Activated T-helper 17 cell treated with anti-CD3 and anti-CD28 coated beads, Interleukin-2, amount 50 U/mL, for 72 hours (primary cell): ENCODE data around the gene TBX1. TPM values are rescaled to one million over a fixed set of nuclear protein-coding genes. Genes with fewer than 3 reads are reported as not detected.
"Not testable (repeated sequence)": the region's sequence is repeated elsewhere in the genome, so short reads cannot be mapped to it uniquely, and the experiment has no call there.

ENCODE experiments used
- ATAC-seq: fragments of 150-1000 bp; cut with Tn5 transposase; replicated peaks from 2 replicates; pipeline ENCODE4 v1.10.0; 2021; ENCODE audit warnings: mild to moderate bottlenecking, moderate library complexity
- H3K27ac Mint-ChIP-seq: one replicate; pipeline ENCODE4 v1.8.0; 2022; ENCODE audit warnings: mixed read lengths
- H3K27me3 Mint-ChIP-seq: one replicate; pipeline ENCODE4 v1.8.0; 2022; ENCODE audit warnings: mixed read lengths
- H3K36me3 Mint-ChIP-seq: one replicate; pipeline ENCODE4 v1.8.0; 2022; ENCODE audit warnings: low read depth, mild to moderate bottlenecking, mixed read lengths
- H3K4me1 Mint-ChIP-seq: one replicate; pipeline ENCODE4 v1.8.0; 2022; ENCODE audit warnings: mixed read lengths
- H3K4me3 Mint-ChIP-seq: one replicate; pipeline ENCODE4 v1.8.0; 2022; ENCODE audit warnings: mild to moderate bottlenecking, mixed read lengths
- H3K9me3 Mint-ChIP-seq: one replicate; pipeline ENCODE4 v1.8.0; 2022; ENCODE audit warnings: mixed read lengths
- total RNA-seq, 2 donors: library from RNA; stranded (reverse); gene quantifications; one replicate each; pipeline ENCODE4 v1.2.3, GENCODE V29; 2022

Gene TBX1
- total RNA-seq, 2 donors from 2014 or later = not detected

DNA sequence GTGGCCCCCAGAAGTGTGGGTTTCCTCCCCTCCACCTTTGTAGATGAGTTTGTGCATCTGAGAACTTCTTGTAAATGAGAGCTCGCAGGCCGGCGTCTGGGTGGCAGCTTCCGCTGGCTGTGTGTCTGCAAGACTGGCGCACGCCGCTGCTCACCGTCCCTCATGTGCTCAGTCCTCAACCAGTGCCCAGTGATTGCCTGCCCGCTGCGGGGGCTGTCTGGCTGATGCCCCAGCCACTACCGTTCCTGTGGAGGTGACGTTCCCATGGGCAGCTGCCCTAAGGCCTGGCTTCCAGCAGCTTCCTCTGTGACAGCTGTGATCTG is 8.8 kb downstream of the TBX1 start:
- no peaks in the 10 kb centered on the region for H3K9me3 Mint-ChIP-seq
- no peak for ATAC-seq
- H3K4me3 Mint-ChIP-seq = no peak overlapping the region
- H3K36me3 Mint-ChIP-seq = no peaks in the 10 kb centered on the region
- H3K27me3 Mint-ChIP-seq = peaks cover 46% of the 10 kb centered on the region
- no peaks in the 10 kb centered on the region for H3K4me1 Mint-ChIP-seq
- no peak overlapping the region for H3K27ac Mint-ChIP-seq

DNA sequence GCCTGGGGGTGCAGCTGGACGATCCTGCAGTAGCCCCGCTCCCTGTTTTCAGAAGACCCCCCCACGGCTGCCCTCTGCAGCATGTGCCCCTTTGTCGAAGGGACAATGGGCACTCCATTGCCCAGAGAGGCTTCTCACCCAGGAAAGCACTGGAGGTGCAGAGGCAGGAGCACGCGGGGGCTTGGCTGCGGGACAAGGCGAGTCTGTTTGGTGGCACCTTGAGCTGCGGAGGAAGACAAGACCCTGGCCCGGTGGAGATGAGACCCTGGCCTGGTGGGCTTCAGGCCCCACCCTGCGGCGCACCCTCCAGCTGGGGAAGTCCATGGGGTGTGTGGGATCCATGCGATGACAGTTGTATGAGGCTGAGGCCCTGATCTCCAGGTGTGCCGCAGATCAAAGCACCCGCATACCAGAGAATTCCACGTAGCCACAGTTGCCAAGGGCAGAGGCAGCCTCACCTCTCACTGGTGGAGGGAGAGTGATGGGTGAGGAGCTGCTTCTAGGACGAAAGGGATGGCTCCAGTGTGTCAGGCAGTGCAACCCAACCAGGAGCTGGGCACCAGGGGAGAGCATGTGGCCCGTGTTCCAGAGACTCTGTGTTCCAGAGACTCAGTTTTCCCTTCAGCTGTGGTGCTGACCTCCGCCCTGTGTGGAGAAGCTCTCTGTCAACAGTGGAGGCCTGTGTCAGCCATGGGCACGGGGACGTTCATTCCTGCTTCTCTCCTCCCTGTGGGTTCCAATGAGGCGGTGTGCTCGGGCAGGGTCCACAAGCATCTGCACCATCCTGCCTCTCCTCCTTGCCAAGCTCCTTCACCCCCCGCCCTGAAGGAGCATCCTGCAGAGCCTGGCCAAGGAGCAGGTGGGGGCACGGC is 10.0 kb downstream of the TBX1 start:
- H3K9me3 Mint-ChIP-seq = no peaks in the 10 kb centered on the region
- H3K4me3 Mint-ChIP-seq = no peak overlapping the region
- no peaks in the 10 kb centered on the region for H3K4me1 Mint-ChIP-seq
- no peak for ATAC-seq
- H3K27ac Mint-ChIP-seq = no peak overlapping the region
- H3K36me3 Mint-ChIP-seq = no peaks in the 10 kb centered on the region
- peaks cover 46% of the 10 kb centered on the region for H3K27me3 Mint-ChIP-seq

DNA sequence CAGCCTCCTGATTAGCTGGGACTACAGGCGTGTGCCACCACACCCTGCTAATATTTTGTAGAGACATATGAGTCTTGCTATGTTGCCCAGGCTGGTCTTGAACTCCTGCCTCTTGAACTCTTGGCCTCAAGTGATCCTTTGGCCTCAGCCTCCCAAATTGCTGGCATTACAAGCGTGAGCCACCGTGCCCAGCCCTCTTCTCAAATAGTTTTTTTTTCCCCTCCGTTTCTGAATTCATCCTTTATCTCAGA is 11.8 kb downstream of the TBX1 start:
- Mint-ChIP-seq H3K36me3 (no peaks in the 10 kb centered on the region), H3K27ac (no peak overlapping the region), H3K9me3 (no peaks in the 10 kb centered on the region), H3K4me1 (no peaks in the 10 kb centered on the region), H3K27me3 (peaks cover 51% of the 10 kb centered on the region), H3K4me3 (no peak overlapping the region)
- no peak for ATAC-seq

DNA sequence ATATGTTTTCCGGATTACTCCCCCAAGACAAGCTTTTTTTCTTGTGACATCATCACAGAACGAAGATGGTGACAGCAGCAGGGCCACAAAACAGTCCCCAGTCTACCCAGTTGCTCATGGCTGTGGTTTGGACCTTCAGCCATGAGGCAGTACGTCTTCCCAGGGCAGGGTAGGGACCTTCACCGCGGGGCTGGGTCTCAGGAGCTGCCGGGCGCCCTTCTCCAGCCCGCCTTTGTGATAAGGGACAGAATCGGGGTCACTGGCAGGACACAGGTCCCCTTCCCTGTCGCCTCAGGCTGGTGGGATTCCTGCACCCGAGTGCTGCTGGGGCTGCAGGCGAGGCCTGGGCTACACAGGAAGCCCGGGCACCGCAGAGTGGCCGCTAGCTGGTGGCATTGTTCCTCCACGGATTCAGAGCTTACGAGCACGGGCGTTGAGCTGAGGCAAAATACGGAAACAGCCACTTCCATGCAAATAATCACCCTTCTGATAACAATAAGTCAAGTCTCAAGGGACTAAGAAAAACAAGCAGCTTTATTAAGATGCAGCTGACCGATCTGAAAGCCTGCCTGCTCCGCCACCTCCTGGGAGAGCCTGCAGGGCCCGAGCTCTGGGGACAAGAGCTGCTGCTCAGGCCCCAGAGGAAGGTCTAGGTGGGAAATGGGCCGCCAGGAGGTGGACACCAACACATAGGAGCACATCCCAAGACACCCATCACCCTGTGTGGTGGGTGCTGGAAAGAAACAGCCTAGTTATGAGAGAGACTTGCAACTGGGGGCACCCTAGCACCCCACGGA is 12.3 kb downstream of the TBX1 start:
- Mint-ChIP-seq H3K9me3 (no peaks in the 10 kb centered on the region), H3K4me3 (no peak overlapping the region), H3K4me1 (no peaks in the 10 kb centered on the region), H3K36me3 (no peaks in the 10 kb centered on the region), H3K27ac (no peak overlapping the region), H3K27me3 (peaks cover 51% of the 10 kb centered on the region)
- no peak for ATAC-seq

DNA sequence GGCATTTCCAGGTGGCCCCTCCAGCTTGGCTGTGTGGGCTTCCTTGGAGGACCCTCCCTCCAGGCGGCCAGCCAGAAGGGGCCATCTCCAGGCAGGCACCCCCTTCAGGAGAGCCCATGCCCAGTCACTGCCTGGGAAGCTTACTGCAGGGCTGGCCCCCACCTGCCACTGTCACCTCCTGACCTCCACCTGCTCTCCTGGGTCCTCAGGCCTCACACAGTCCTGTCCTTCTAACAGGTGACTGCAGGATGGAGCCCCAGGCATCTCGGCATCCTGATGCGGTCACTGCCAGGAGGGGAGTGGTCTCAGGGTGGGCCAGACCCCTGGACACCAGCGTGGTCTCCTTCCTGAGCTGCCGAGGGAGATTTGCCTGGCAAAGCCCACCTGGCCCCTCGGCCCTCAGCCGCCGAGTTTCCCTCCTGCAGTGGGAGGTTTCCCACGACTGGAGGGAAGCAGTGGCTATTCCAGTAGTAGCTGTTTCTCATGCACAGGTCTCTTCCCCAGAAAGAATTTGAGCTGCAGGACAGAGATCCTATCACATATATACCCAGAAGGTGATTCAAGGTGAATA is 13.0 kb downstream of the TBX1 start:
- Mint-ChIP-seq H3K36me3 (no peaks in the 10 kb centered on the region), H3K27me3 (peaks cover 55% of the 10 kb centered on the region), H3K9me3 (no peaks in the 10 kb centered on the region), H3K4me3 (no peak overlapping the region), H3K4me1 (no peaks in the 10 kb centered on the region), H3K27ac (no peak overlapping the region)
- no peak for ATAC-seq

DNA sequence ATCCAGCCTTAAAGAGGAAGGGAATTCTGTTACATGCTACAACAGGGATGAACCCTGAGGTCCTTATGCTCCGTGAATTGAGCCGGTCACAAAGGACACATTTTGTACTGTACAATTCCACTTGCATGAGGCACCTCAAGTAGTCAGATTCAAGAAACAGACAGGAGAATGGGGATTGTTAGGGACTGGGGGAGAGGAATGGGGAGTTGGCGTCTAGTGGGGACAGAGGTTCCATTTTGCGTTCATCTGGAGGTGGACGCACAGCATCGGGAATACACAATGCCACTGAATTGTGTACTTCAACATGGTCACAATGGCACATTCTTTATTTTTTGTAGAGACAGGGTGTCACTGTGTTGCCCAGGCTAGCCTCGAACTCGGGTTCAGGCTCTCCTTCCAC is 14.1 kb downstream of the TBX1 start:
- ATAC-seq = no peak
- peaks cover 52% of the 10 kb centered on the region for H3K27me3 Mint-ChIP-seq
- H3K4me1 Mint-ChIP-seq = no peaks in the 10 kb centered on the region
- H3K4me3 Mint-ChIP-seq = no peak overlapping the region
- no peaks in the 10 kb centered on the region for H3K36me3 Mint-ChIP-seq
- H3K27ac Mint-ChIP-seq = no peak overlapping the region
- H3K9me3 Mint-ChIP-seq = no peaks in the 10 kb centered on the region

DNA sequence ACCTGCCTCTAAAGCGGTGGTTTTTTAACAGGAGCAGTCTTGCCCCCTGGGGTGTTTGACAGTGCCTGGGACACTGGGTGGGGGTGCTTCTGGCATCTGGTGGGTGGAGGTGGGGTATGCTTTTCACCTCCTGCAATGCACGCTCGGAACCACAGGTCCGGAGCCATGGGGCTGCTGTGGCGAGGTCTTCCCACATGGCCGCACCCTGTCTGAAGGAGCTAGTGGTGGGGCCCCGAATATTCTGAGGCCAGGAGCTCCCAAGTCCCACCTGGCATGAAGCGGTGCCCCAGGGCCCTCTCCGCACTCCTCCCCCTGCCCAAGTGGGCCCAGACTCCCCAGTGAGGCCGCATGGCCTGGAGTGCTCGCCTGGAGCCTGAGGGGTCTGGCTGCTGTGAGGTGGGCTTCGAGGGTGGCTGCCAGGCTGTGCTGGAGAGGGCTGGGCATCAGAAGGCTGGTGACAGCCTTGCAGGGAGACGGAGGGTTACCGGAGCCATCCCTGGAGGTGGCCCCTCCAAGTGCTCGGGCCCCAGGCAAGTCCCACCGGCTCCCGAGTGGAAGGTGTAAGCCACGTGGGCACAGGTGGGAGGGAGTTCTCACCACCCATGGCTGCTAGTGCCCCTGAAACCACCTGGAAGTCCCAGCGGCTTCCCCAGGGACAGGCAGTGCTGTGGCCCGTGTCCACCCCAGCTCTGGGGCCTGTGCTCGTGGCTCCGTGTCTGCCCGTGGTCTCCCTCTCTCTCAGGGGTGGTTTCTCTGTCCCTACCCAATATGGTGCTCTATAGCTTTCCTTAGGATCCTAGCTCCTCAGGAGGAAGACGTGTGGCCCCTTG is 15.1 kb downstream of the TBX1 start:
- Mint-ChIP-seq H3K9me3 (no peaks in the 10 kb centered on the region), H3K27ac (no peak overlapping the region), H3K27me3 (peaks cover 51% of the 10 kb centered on the region), H3K4me1 (no peaks in the 10 kb centered on the region), H3K4me3 (no peak overlapping the region), H3K36me3 (no peaks in the 10 kb centered on the region)
- ATAC-seq = no peak

DNA sequence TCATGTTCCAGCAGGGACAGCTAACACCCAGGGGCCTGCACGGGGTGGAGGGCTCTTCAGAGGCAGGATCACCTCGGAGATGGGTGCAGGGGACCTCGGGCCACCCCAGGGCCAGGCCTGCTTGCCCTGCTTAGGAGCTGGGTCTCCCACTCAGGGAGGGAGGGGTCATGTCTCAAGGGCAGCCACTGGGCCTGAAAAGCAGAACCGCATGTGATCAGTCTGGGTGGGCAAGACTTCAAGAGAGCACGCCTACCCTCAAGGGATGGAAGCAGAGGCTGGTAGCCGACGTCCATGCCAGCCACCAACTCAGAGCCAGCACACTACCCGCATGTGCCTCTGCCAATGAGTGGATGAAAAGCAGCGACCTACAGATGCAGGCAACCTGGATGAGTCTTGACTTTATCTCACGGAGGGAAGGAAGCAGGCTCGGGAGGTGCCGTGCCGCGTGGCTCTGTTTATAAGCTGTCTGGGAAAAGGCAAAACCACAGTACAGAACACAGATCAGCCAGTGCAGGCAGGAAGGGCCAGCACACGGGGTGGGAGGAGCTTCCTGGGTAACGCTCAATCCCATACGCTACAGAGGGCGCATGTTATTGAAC is 16.0 kb downstream of the TBX1 start:
- ATAC-seq = no peak
- Mint-ChIP-seq H3K27me3 (peaks cover 51% of the 10 kb centered on the region), H3K4me3 (no peak overlapping the region), H3K9me3 (no peaks in the 10 kb centered on the region), H3K4me1 (no peaks in the 10 kb centered on the region), H3K27ac (no peak overlapping the region), H3K36me3 (no peaks in the 10 kb centered on the region)

DNA sequence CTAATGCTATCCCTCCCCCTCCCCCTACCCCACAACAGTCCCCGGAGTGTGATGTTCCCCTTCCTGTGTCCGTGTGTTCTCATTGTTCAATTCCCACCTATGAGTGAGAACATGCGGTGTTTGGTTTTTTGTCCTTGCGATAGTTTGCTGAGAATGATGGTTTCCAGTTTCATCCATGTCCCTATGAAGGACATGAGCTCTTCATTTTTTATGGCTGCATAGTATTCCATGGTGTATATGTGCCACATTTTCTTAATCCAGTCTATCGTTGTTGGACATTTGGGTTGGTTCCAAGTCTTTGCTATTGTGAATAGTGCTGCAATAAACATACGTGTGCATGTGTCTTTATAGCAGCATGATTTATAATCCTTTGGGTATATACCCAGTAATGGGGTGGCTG is 16.6 kb downstream of the TBX1 start:
- not testable (repeated sequence) for H3K4me1 Mint-ChIP-seq, H3K36me3 Mint-ChIP-seq, H3K27ac Mint-ChIP-seq, ATAC-seq, H3K4me3 Mint-ChIP-seq, H3K9me3 Mint-ChIP-seq
- peaks cover 45% of the 10 kb centered on the region for H3K27me3 Mint-ChIP-seq

DNA sequence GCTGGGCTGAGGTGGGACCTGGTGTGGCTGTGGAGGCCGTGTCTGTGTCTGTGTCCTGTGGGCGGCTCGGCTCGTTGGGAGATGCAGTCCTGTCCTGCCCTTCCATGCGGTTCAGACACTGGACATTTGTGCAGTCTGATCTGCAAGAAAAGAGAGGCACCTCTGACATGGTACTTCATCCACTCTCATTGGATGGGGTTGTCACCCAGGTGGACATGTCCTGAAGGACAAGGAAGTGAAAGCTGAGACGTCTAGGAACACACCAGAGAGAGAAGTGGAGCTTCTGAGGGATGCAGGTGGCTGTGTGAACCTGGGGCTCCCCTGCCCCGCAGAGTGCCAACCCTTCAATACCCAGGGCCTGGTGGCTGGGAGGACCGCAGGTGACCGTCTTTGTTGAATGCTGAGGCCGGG is 18.4 kb downstream of the TBX1 start:
- Mint-ChIP-seq H3K4me3 (no peak overlapping the region), H3K4me1 (no peaks in the 10 kb centered on the region), H3K27ac (no peak overlapping the region), H3K27me3 (peaks cover 31% of the 10 kb centered on the region), H3K9me3 (no peaks in the 10 kb centered on the region), H3K36me3 (no peaks in the 10 kb centered on the region)
- no peak for ATAC-seq

DNA sequence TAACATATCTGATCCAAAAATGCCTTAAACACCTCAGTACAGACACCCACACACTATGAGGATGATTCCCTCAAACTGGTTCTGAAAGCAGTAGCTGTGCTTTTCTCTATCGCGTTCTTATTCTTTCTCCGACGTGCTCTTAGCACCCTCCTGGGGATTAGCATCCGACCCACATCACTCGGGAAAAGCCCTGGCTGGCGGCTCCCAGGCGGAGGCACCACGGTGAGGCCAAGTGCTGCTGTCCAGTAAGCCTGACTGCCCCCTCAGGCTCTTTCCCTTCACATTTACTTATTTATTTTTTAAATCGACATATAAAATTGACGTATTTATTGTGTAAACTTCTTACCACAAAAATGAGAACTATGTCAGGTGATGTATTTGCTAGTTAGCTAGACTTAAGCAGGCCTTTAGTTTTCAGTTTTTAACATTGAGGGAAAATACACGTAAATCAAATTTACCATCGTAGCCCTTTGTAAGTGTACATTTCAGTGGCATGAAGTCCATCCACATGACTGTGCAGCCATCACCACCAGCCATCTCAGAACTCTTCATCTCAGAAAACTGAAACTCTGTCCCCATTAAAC is 19.2 kb downstream of the TBX1 start:
- H3K36me3 Mint-ChIP-seq = no peaks in the 10 kb centered on the region
- no peaks in the 10 kb centered on the region for H3K9me3 Mint-ChIP-seq
- peaks cover 24% of the 10 kb centered on the region for H3K27me3 Mint-ChIP-seq
- H3K4me1 Mint-ChIP-seq = no peaks in the 10 kb centered on the region
- H3K4me3 Mint-ChIP-seq = no peak overlapping the region
- ATAC-seq = no peak
- H3K27ac Mint-ChIP-seq = no peak overlapping the region

DNA sequence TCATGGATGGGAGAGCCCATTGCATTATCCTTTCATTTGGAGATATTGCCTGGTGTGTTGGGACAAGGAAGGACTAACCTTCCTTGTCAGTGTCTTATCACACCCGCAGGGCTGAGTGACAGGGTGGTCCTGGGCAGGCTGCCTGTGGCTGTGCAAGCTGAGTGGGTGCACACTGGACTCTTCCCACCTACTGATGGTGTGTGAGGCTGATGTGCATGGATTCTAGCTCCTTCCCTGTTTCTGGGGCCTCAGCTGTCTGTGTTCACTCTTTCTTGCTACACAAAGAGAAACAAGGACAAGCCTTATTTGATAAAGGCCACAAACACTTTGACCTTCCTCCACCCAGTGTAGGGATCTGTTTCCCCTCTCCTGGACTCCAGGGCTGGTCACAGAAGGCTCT is 22.0 kb downstream of the TBX1 start:
- H3K4me3 Mint-ChIP-seq = no peak overlapping the region
- H3K36me3 Mint-ChIP-seq = peaks cover 4% of the 10 kb centered on the region
- no peaks in the 10 kb centered on the region for H3K9me3 Mint-ChIP-seq
- no peaks in the 10 kb centered on the region for H3K4me1 Mint-ChIP-seq
- H3K27me3 Mint-ChIP-seq = peaks cover 14% of the 10 kb centered on the region
- ATAC-seq = no peak
- no peak overlapping the region for H3K27ac Mint-ChIP-seq

DNA sequence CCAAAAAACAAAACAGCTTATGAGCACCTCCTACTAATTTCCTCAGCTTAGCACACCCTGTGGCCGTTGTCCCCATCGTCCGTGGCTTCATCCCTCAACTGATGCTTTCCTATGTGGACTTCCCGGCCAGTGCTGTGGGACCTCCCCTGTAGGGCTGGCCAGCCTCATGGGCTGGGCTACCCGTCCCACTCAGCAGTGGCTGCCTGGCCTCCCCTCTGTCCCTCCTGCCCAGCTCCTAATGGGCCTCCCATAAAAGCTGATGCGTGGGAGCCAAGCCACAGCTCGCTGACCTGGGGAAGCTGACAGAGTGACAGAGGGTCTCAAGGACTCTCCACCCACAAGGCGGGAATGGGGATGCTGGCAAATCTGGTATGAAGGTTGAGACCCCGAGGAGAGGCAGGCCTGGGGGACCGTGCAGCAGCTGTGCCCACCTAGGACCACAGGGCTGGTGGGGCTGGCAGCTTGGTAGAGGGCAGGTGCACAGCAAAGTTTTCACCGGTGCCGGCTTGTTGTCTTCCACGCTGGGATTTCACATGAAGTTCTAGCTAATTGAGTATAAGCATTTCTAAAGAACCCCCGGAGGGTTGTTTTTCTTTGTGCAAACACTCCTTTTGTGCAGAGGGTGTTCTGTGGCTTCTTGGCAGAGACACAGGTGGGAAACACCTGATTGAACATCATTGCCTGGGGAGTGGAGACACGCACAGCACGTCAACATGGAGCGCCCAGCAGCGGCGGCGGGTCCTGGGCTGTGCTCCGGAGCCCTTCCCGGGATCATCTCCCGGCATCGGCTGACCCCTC is 23.2 kb downstream of the TBX1 start:
- Mint-ChIP-seq H3K27me3 (peaks cover 9% of the 10 kb centered on the region), H3K36me3 (peaks cover 4% of the 10 kb centered on the region), H3K4me1 (no peaks in the 10 kb centered on the region), H3K27ac (no peak overlapping the region), H3K9me3 (no peaks in the 10 kb centered on the region), H3K4me3 (no peak overlapping the region)
- no peak for ATAC-seq
